Stimulated activated naive CD4-positive, alpha-beta T cell treated with Interleukin-2 at 50 U/mL for 16 hours (primary cell): ENCODE data around the gene SLC52A1.
"Not testable (repeated sequence)": the region's sequence is repeated elsewhere in the genome, so short reads cannot be mapped to it uniquely, and the experiment has no call there.

Source experiments
- DNase-seq: peaks from one replicate; lab custom pipeline; 2025; lab: John Stamatoyannopoulos, UW

SLC52A1 gene

DNA sequence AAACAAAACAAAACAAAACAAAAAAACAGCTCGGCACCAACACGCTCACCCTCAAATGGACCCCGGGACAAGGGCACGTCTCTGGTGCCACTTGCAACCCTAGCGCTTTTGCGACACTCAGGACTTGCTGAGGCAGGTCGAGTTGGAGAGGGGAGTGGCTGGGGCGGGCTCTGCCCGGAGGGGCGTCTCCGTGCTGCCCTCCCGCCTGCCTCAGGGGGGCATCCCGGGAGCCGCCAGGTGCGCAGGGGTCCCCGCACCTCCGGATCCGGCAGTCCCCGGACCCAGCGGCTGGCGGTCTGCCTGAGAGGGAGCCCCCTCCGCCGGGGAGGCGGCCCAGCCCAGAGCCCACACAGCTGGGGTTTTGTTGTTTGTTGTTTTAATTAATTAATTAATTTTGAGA lies at the start of gene SLC52A1:
SLC52A1 (minus strand) TSS at position 112 of the 400 bp plus-strand sequence. CDS start 820 bp downstream, outside the sequence.
- DNase-seq, result no peak

DNA sequence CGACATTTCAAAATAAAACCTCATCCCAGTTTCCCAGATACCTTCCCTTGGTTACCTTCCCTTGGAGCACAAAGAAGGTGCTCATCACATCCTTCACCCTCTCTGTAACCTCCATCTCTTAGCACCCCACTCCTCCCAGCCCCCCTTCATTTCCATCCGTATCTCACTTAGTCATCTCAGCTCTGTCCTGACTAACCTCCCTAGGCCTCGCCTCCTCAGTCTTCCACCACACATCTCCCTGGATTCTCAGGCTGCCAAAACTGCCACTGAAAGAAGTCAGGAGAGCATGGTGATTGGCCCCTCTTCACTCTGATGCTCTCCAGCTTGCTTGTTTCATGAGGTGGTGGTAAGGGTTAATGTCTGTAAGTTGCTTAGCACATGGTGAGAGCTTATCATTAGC lies 45.4 kb upstream of the SLC52A1 start:
- DNase-seq, result no peak

DNA sequence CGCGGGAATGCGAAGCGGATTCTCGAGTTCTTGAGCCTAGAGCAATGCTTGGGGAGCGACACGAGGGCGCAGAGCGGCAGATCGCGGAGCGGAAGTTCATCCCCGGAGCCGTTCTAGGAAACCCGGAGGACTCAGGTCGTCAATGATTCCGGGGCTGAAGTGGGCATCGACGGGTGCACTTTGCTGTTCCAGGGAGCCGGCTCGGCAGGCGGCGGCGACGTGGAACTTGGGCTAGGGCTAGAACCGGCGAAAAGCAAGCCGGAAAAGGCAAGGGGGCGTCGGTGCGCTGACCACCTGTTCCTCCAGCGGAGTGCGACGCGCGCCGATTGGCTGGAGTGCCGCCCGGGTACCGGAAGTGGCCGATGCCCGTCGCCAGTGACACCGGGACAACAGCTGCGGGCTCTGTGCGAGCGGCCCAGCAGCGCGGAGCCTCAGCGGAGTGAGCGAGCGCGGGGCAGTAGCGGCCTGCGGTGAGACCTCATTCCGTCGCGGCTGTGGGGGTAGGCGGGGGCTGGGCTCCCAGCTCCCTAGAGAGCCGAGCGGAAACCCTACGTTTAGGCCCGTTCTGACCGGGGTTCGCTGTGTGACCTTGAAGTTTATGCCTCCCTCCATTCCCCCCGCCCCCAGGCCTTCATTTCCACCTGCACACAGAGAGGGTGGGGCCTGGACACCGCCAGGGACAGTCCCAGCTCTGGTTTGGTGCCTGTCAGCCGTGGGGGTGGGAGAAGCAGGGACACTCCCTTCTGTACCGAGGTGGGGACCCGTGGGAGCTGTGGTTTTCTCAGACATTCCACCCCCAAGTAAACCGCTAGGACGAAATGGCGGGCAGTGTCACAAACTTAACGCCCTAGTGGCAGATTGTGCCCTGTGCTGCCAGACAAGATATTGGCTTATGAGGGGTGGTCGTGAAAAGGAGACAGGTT lies 43.1 kb upstream of the SLC52A1 start, which contains the start of gene ZFP3:
ZFP3 (plus strand) TSS at position 362 of the 923 bp plus-strand sequence. CDS start 13,038 bp downstream, outside the sequence.
- peak; percentile 74 for DNase-seq

DNA sequence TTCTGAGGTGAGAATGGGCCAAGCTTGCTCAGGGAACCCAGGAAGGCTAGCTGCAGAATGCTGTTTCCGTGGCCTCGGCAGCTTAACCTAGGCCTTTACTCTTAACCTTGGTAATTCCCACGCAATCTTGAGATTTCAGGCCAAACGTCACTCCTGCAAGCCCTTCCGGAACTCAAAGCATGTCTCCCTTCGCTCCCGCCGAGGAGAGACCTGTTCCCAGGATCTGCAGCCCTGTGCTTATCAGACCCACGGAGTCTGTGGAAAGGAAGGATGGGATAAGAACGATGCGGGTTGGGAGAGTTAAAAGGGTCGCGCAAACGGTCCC lies 42.5 kb upstream of the SLC52A1 start:
- DNase-seq, result no peak

DNA sequence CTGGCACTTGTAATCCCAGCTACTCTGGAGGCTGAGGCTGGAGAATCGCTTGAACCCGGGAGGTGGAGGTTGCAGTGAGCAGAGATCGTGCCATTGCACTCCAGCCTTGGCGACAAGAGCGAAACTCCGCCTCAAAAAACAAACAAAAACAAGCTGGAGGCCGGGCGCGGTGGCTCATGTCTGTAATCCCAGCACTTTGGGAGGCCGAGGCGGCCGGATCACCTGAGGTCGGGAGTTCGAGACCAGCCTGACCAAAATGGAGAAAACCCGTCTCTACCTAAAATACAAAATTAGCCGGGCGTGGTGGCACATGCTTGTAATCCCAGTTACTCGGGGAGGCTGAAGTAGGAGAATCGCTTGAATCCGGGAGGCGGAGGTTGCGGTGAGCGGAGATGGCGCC lies 42.0 kb upstream of the SLC52A1 start:
- not testable (repeated sequence) for DNase-seq

DNA sequence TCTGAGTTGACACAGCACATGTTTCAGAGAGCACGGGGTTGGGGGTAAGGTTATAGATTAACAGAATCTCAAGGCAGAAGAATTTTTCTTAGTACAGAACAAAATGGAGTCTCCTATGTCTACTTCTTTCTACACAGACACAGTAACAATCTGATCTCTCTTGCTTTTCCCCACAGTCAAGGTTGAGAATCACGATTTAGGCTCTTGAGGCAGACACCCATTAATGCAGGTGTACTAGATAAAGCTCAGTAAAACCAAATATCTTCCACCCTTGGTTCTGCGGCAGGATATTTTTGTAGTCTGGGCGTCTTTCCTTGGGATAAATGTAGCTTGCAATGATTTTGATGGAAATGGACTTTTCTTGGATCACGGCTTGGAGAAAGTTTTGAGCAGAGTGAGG lies 40.2 kb upstream of the SLC52A1 start:
- DNase-seq, result not testable (repeated sequence)

DNA sequence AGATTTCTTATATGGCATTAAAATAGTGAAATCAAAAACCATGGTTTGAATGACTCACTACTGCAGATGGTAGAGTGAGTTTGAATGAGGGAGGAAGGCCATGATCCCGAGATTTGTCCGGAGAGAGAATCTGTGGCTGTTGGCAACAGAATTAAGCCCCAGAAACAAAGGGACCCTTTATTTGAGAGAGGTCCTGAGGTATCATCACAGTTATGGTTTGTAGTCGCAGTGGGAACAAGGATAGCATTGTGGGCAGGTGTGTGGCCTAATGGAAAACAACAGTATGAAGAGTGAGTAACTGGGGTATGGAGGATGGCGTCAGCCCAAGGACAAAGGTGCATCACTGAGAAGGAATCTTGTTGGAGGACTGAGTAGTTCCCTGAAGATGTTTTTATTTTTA lies 34.5 kb upstream of the SLC52A1 start:
- no peak for DNase-seq

DNA sequence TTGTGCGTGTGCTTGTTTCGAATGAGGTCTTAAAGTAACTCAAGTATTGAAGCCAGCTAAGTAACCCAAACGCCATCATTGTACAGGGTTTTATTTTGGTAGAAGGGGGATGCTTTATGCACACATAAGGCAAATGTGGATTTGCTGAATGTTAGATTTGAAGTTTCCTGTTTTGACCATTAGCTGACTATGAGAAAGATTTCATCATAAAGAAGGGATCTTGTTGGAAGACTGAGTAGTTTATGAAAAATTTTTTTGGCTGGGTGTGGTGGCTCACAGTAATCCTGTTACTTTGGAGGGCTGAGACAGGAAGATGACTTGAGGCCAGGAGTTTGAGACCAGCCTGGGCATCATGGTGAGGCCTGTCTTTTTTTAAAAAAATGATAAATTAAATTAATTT lies 33.0 kb upstream of the SLC52A1 start:
- DNase-seq, result no peak

DNA sequence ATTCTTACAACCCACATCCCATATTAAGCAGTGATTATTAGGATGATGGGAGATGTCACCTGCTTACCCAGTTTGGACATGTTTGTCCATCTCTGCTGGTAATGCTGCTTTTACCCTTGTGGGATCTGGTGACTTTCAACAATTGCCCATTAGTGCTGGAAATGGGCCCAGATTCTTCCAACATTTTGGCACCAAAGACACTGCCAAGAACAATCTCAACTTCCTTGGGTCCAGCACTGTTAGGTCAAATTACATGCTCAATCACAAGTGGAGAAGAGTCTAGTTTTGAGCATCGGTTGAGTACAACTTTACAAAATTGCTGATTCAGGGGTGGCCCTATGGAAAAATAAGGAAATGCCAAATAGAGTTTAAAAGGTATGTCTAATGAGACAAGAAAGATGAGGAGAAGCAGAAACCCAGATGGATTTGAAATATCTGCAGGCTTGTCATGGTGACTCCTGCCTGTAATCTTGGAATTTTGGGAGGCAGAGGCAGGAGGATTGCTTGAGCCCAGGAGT lies 30.1 kb upstream of the SLC52A1 start:
- DNase-seq, result no peak

DNA sequence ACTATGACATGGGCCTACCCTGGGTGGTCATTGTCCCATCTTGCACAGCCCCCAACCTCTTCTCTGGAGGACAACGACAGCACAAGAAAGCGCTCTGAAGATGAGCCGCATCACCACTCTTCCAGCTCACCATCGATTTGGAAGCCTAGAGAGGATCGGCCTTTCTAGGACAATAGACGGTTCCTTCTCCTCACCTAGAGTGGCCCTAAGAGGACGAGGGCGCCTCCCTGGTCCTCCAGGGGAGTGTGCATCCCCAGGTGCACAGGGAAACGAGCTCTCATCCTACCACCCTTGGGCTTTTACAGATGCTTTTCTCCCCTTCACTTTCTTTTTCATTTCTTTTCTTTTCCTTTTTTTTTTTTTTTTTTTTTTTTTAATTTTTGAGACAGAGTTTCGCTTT lies 20.3 kb upstream of the SLC52A1 start:
- DNase-seq, result no peak

DNA sequence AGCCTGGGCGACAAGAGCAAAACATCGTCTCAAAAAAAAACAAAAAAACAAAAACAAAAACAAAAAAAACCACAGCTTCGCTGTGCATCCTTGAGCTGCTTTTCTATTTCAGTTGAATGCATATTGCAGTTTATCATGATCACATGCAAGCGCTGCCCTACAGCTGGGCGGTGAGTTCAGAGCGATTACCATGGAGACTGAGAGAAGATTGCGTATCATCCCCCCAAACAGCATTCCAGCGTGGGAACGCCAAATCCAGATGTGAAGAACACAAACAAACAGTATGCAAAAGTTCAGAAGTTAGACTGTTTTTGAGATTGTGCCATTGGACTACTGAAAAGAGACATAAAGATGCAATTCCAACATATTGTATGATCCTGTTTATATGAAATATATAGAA lies 15.1 kb upstream of the SLC52A1 start:
- no peak for DNase-seq

DNA sequence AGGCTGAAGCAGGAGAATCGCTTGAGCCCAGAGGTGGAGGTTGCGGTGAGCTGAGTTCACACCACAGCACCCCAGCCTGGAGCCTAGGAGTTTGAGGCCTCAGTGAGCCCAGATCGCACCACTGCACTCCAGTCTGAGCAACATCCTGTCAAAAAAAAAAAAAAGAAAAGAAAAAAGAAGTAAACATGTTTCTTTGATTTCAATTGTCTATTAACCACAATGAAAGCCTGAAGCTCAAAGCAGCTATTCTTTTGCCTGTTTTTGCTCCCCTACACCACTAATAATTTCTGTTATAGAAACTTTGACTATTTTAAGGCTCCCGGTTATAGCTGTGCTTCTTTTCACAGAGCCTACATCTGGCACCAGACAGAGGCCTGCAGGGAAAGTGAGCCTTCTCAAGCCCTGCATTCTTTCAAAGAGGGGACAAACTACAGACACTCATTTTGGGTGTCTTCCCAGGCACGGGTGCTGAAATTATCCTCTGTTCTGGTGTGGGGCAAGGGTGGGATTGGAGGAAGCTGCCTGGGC lies 14.2 kb upstream of the SLC52A1 start:
- DNase-seq, result peak; percentile 42

DNA sequence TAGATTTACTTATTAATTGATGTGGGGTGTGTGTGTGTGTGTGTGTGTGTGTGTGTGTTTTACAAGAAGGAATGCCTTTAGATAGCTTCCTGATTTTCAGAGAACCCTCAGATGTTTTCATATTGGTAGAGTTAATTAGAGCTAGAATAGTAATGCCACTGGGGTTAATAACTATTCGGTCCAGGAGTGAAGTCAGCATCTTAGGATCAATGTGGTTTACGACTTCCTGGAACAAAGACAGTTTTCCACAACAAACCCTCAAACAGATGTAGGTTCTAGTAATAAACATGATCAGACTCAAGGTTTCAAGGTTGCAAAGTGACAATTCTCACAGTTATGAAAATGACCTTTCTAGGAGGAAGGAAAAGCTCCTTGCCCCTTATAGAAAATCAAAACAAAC lies 12.2 kb upstream of the SLC52A1 start:
- DNase-seq, result no peak

DNA sequence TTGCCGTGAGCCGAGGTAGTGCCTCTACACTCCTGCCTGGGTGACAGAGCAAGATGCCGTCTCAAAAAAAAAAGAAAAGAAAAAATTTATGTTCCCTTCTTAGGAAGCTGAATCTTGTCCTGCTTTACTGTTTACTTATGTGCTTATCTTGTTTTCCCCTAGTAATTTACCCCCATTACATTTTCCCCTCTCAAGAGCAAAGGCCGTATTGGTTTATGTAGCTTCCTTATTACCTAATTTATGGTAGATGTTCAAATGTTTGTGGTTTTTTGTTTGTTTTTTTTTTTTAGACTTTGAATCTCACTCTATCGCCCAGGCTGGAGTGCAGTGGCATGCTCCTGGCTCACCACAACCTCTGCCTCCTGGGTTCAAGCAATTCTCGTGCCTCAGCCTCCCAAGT lies 10.3 kb upstream of the SLC52A1 start:
- no peak for DNase-seq

DNA sequence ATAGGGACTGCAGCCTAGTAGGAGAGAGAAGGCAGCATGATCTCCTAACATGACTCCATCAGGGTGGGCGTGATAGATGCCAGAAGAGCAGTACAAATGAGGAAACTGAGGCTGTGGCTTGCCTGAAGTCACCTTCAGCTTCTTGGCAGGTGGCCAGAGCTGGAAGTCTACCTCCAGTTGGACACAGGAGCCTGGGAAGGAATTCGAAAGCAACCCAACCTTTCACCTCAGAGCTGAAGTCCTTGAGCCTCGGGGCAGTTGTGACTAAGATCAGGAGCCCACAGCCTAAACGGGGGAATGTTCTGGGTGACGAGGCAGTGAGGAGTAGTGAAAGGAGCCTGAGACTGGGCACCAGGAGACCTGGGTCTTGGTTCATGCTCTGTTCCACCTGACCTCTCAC lies 9.4 kb upstream of the SLC52A1 start:
- DNase-seq, result no peak

DNA sequence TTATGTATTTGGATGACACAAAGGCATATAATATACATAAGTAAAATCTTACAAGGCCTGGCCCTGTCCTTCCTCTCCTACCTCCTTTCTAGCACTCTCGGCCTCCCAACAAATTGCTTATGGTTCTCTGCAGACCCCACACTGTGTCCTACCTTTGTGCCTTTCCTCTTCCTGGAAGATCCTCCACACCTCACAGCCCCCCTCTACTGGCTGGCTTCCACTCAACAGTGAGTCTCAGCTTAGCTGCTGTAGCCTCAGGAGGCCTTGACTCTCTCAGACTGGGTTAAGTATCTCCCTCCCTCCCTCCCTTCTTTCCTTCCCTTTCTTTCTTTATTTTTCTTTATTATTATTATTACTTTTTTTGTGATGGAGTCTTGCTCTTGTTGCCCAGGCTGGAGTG lies 8.3 kb upstream of the SLC52A1 start:
- DNase-seq, result no peak

DNA sequence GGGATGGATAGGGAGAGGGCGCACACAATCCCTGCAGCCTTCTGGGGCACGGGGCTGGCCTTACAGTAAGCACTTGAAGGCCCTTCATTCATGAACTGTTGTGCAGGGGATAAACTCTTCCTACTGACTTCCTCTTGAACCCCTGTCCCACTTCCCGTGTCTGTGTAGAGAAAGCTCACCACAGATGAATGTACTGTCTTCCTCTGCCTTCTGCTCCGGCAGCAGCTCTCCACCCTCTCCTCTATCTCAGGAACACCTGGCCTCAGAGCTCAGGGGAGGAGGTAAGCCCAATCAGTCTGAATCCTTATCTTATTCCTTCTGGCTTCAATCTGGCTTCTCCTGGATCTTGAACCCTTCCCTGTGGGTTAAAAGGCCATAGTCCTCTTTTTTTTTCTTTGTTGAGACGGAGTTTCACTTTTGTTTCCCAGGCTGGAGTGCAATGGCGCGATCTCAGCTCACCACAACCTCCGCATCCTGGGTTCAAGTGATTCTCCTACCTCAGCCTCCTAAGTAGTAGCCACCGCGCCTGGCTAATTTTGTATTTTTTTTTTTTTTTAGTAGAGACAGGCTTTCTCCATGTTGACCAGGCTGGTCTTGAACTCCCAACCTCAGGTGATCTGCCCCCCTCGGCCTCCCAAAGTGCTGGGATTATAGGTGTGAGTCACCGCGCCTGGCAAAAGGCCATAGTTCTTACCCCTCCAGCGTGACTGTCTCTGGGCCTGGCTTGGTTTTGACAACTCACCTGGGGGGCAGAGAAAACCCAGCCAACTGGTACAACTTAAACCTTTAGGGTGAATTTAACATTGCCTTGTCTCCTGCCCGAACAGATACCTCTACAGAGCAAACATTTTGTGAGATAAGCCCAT lies 7.2 kb upstream of the SLC52A1 start:
- DNase-seq, result peak; percentile 24

DNA sequence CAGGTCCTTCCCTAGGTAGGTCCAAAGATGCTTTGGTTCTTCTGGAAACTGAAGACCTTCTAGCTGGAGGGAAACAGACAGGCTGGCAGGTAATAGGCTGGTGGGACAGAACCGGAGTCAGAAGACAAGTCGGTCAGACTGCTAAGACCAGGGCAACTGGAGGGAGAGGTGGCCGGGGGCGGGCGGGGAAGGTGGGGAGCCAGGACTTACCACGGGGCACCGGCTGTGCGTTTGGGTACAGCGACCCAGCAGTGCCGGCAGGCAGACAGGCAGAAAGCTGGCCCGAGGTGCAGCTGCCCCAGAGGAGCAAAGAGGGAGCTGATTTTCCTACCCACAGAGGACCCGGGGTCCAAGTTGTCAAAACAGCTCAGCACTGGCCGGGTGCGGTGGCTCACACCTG lies 575 bp downstream of the SLC52A1 start:
- no peak for DNase-seq

DNA sequence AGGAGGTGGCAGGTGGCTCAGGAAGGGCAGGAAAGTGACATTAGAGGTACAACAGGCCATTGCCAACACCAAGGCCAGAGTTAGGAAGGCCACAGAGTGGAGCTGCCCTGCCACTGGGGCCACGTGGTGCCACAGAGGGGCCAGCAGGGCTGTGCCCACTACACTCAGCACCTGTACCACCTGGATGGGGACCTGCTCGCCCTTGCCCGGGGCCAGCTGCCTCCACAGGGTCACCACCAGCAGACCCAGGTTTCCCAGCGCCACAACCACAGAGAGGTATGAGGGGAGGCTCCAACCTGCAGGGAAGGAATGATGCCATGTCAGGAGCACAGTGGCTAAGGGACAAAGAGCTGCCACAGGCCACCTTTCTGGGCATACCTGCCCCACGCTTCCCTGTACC lies 1.2 kb downstream of the SLC52A1 start:
- no peak for DNase-seq

DNA sequence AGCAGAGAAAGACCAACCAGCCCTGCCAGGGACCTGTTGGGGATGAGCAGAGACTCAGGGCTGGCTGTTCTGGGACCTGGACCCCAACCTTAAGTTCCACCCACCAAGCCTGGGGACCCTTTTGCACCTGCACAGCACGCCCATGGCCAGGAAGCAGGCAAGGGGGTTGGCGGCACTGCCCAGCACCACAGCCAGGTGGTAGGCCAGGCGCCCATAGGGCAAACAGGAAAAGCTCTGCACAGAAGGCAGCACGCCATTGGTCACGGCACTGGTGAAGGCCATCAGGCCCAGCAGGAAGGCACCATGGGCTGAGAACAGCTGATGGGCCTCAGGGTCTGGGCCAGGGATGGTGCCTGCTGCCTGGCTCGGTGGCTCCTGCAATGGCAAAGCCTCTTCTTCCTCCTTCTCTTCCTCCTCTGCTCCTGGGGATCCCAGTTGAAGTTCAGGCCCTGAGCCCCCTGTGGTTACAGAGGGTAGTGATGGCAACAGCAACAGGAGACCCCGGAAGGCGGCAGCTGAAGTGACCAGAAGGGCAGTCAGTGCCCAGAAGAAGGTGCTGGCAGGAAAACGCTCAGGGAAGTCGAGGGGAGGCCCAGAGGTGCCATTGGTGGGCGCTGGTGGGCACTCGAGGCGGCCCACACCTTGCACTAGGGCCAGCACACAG lies 1.7 kb downstream of the SLC52A1 start:
- DNase-seq, result no peak

DNA sequence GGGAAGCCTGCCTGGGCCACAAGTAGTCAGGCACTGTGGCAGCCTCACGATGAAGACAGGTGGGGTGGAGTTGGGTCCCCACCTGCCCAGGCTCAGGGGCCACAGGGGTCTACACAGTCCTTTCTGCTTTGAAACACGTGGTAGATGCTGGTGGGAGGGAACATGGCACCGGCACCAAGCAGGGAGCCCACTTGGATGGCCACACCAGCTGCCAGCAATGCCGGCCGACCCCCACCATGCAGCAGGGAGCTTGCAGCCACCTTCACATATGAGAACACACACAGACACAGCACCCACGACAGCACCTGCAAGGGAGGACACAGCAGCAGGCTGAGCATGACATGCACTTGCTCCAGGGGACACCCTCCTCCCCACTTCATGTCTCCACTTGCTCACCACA lies 2.4 kb downstream of the SLC52A1 start:
- no peak for DNase-seq
